Neural cell (in vitro differentiated cells): ENCODE results near the gene COBL. TPM values are rescaled to one million over a fixed set of nuclear protein-coding genes. Genes with fewer than 3 reads are reported as not detected.

Experiments
- H2AFZ ChIP-seq: fragments of 200-600, 300-800 bp; sonication (generic), shearing (Covaris generic); 2 replicates; pipeline ENCODE4 v1.6.0; 2014; ENCODE audit warnings: low read depth, mild to moderate bottlenecking, antibody characterized with exemption, low read length, moderate library complexity
- H3F3A ChIP-seq: fragments of 200-600 bp; shearing (Covaris generic); 2 replicates; pipeline ENCODE4 v1.6.1; 2016; ENCODE audit warnings: mild to moderate bottlenecking, moderate library complexity, mixed read lengths, antibody characterized with exemption, low read length; ENCODE audit not compliant: insufficient read depth, poor library complexity, severe bottlenecking
- H3K27ac ChIP-seq: fragments of 200-600, 300-800 bp; sonication (generic), shearing (Covaris generic); 2 replicates; pipeline ENCODE4 v1.5.1; 2014; ENCODE audit warnings: mild to moderate bottlenecking, low read length, moderate library complexity
- H3K27me3 ChIP-seq: fragments of 300-800, 200-600 bp; sonication (generic), shearing (Covaris generic); 2 replicates; pipeline ENCODE4 v1.6.0; 2014; ENCODE audit warnings: mild to moderate bottlenecking, low read depth, low read length, moderate library complexity; ENCODE audit not compliant: insufficient read depth
- H3K36me3 ChIP-seq: fragments of 300-800, 200-600 bp; sonication (generic), shearing (Covaris generic); 2 replicates; pipeline ENCODE4 v1.5.1; 2014; ENCODE audit warnings: mild to moderate bottlenecking, antibody characterized with exemption, low read length, moderate library complexity; ENCODE audit not compliant: insufficient read depth
- H3K4me2 ChIP-seq: fragments of 300-800, 200-600 bp; sonication (generic), shearing (Covaris generic); 2 replicates; pipeline ENCODE4 v1.6.0; 2014; ENCODE audit warnings: mild to moderate bottlenecking, low read length
- H3K4me3 ChIP-seq: fragments of 300-800, 200-600 bp; sonication (generic), shearing (Covaris generic); 2 replicates; pipeline ENCODE4 v1.5.1; 2014; ENCODE audit warnings: mild to moderate bottlenecking, low read length, moderate library complexity
- H3K79me2 ChIP-seq: fragments of 200-600 bp; shearing (Covaris generic); replicated peaks from 2 replicates; pipeline ENCODE4 v1.6.0; 2014; ENCODE audit warnings: mild to moderate bottlenecking, low read length, moderate library complexity; ENCODE audit not compliant: insufficient read depth
- H3K9ac ChIP-seq: fragments of 300-800, 200-600 bp; sonication (generic), shearing (Covaris generic); 2 replicates; pipeline ENCODE4 v1.6.1; 2016; ENCODE audit warnings: mild to moderate bottlenecking, low read length, mixed read lengths
- H3K9me2 ChIP-seq: fragments of 200-600 bp; shearing (Covaris generic); 2 replicates; pipeline ENCODE4 v1.6.1; 2016; ENCODE audit warnings: mild to moderate bottlenecking, low read length, mixed read lengths; ENCODE audit not compliant: insufficient read depth
- H3K9me3 ChIP-seq: fragments of 200-600, 300-800 bp; sonication (generic), shearing (Covaris generic); 2 replicates; pipeline ENCODE4 v1.6.1; 2016; ENCODE audit warnings: mild to moderate bottlenecking, mixed run types, low read length, moderate library complexity, mixed read lengths
- H4K20me1 ChIP-seq: fragments of 200-600 bp; shearing (Covaris generic); 2 replicates; pipeline ENCODE4 v1.6.1; 2016; ENCODE audit warnings: mild to moderate bottlenecking, mixed run types; ENCODE audit not compliant: insufficient read depth
- EP300 ChIP-seq: fragments of 450-650 bp; conservative IDR thresholded peaks from 2 replicates; pipeline ENCODE4 v1.6.1; 2014; ENCODE audit warnings: antibody characterized with exemption, mild to moderate bottlenecking, moderate library complexity; ENCODE audit not compliant: poor library complexity, severe bottlenecking
- EZH2 ChIP-seq: fragments of 200-600, 300-800 bp; shearing (Covaris generic), sonication (generic); IDR thresholded peaks from 2 replicates; pipeline ENCODE4 v1.6.1; 2014; ENCODE audit warnings: antibody characterized with exemption, low read length, borderline replicate concordance, mild to moderate bottlenecking; ENCODE audit not compliant: insufficient read depth, poor library complexity, severe bottlenecking
- MXI1 ChIP-seq: fragments of 450-650 bp; conservative IDR thresholded peaks from 2 replicates; pipeline ENCODE4 v1.6.1; 2014; ENCODE audit warnings: antibody characterized with exemption, mild to moderate bottlenecking; ENCODE audit not compliant: poor library complexity, severe bottlenecking
- POLR2AphosphoS5 ChIP-seq: IDR thresholded peaks from 2 replicates; pipeline ENCODE4 v1.6.1; 2012
- RAD21 ChIP-seq: fragments of 450-650 bp; conservative IDR thresholded peaks from 2 replicates; pipeline ENCODE4 v1.6.1; 2014; ENCODE audit warnings: antibody characterized with exemption, mild to moderate bottlenecking, moderate library complexity
- SMC3 ChIP-seq: fragments of 450-650 bp; conservative IDR thresholded peaks from 2 replicates; pipeline ENCODE4 v1.6.1; 2014; ENCODE audit warnings: antibody characterized with exemption, mild to moderate bottlenecking, moderate library complexity; ENCODE audit not compliant: poor library complexity
- TAF1 ChIP-seq: IDR thresholded peaks from 2 replicates; pipeline ENCODE4 v1.6.1; 2012; ENCODE audit warnings: low read depth
- polyA plus RNA-seq: library from polyadenylated mRNA; depleted of rRNA; stranded (reverse); fragments of >200 nt; gene quantifications from 2 replicates; pipeline ENCODE4 v1.2.3, GENCODE V29; 2014
- TF ChIP-seq, protein P1 (sequence below): IDR thresholded peaks from 2 replicates; pipeline ENCODE4 v1.6.1; 2012; ENCODE audit warnings: borderline replicate concordance
- TF ChIP-seq, protein P2 (sequence below): fragments of 450-650 bp; IDR thresholded peaks from 2 replicates; pipeline ENCODE4 v1.5.1; 2014; ENCODE audit warnings: antibody characterized with exemption, mild to moderate bottlenecking, moderate library complexity; ENCODE audit not compliant: poor library complexity, severe bottlenecking

Gene COBL
- polyA plus RNA-seq, 1 donor from 2014 or later = 0.12 TPM

DNA sequence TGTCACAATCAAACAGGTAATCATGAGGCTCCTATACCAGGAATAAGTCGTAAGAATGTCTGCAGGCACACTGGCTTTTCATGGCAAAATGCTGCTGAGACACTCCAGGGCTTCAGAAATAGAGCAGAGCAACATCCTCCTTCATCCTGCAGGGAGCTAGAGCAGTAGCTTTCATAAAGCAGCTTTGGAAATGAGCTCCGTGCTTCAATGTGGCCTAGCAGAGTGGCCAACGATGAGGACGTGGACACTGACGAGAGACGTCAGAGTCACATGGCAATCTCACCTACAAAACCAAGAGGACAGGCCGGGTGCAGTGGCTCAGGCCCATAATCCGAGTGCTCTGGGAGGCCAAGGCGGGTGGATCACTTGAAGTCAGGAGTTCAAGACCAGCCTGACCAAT lies 9.8 kb downstream of the COBL start:
- Histone ChIP-seq H3K4me3 (no peak overlapping the region), H3K4me2 (no peak overlapping the region), H3K27me3 (no peaks in the 10 kb centered on the region), H2AFZ (no peak overlapping the region), H3K27ac (no peak overlapping the region), H3K9me2 (no peaks in the 10 kb centered on the region), H4K20me1 (no peaks in the 10 kb centered on the region), H3K79me2 (no peaks in the 10 kb centered on the region), H3F3A (no peaks in the 10 kb centered on the region), H3K36me3 (no peaks in the 10 kb centered on the region), H3K9ac (no peak overlapping the region), H3K9me3 (no peaks in the 10 kb centered on the region)
- TF ChIP-seq, protein P1, sequence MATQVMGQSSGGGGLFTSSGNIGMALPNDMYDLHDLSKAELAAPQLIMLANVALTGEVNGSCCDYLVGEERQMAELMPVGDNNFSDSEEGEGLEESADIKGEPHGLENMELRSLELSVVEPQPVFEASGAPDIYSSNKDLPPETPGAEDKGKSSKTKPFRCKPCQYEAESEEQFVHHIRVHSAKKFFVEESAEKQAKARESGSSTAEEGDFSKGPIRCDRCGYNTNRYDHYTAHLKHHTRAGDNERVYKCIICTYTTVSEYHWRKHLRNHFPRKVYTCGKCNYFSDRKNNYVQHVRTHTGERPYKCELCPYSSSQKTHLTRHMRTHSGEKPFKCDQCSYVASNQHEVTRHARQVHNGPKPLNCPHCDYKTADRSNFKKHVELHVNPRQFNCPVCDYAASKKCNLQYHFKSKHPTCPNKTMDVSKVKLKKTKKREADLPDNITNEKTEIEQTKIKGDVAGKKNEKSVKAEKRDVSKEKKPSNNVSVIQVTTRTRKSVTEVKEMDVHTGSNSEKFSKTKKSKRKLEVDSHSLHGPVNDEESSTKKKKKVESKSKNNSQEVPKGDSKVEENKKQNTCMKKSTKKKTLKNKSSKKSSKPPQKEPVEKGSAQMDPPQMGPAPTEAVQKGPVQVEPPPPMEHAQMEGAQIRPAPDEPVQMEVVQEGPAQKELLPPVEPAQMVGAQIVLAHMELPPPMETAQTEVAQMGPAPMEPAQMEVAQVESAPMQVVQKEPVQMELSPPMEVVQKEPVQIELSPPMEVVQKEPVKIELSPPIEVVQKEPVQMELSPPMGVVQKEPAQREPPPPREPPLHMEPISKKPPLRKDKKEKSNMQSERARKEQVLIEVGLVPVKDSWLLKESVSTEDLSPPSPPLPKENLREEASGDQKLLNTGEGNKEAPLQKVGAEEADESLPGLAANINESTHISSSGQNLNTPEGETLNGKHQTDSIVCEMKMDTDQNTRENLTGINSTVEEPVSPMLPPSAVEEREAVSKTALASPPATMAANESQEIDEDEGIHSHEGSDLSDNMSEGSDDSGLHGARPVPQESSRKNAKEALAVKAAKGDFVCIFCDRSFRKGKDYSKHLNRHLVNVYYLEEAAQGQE = no peak
- TF ChIP-seq SMC3 (no peak), MXI1 (no peak), POLR2AphosphoS5 (no peak), EP300 (no peak), EZH2 (no peak), TAF1 (no peak), RAD21 (no peak)
- TF ChIP-seq, protein P2, sequence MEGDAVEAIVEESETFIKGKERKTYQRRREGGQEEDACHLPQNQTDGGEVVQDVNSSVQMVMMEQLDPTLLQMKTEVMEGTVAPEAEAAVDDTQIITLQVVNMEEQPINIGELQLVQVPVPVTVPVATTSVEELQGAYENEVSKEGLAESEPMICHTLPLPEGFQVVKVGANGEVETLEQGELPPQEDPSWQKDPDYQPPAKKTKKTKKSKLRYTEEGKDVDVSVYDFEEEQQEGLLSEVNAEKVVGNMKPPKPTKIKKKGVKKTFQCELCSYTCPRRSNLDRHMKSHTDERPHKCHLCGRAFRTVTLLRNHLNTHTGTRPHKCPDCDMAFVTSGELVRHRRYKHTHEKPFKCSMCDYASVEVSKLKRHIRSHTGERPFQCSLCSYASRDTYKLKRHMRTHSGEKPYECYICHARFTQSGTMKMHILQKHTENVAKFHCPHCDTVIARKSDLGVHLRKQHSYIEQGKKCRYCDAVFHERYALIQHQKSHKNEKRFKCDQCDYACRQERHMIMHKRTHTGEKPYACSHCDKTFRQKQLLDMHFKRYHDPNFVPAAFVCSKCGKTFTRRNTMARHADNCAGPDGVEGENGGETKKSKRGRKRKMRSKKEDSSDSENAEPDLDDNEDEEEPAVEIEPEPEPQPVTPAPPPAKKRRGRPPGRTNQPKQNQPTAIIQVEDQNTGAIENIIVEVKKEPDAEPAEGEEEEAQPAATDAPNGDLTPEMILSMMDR = no peak

DNA sequence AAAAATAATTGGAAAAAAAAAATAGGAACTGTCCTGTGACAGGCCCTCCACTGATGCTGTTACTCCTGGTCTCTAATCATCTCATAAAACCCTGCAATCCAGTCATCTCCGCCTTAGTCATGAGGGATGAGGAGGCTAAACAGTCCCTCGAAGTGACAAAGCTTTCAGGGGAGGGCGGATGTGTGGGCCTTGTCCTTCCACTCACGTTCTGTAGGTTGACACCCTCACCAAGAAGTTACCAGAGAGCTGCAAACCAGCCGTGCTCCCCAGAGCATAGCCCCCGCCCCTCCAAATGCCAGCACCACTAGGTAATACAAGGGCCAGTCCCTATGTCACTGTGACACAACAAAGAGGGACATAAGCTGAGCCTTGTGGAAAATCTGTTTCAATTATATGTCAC lies 11.9 kb downstream of the COBL start:
- H4K20me1 ChIP-seq = no peaks in the 10 kb centered on the region
- no peaks in the 10 kb centered on the region for H3K79me2 ChIP-seq
- H3F3A ChIP-seq = no peaks in the 10 kb centered on the region
- no peaks in the 10 kb centered on the region for H3K9me2 ChIP-seq
- H3K4me3 ChIP-seq = no peak overlapping the region
- no peaks in the 10 kb centered on the region for H3K27me3 ChIP-seq
- H3K27ac ChIP-seq = no peak overlapping the region
- H3K9me3 ChIP-seq = no peaks in the 10 kb centered on the region
- no peak for TF ChIP-seq EP300
- TF ChIP-seq SMC3 = no peak
- TF ChIP-seq POLR2AphosphoS5 = no peak
- TF ChIP-seq, protein P2 = no peak
- no peak for TF ChIP-seq TAF1
- TF ChIP-seq EZH2 = no peak
- TF ChIP-seq, protein P1 = no peak
- TF ChIP-seq RAD21 = no peak
- no peak for TF ChIP-seq MXI1
- no peak overlapping the region for H3K9ac ChIP-seq
- H3K4me2 ChIP-seq = no peak overlapping the region
- H2AFZ ChIP-seq = no peak overlapping the region
- no peaks in the 10 kb centered on the region for H3K36me3 ChIP-seq
